Stimulated activated CD4-positive, alpha-beta T cell treated with anti-CD3 and anti-CD28 coated beads, TNF-alpha, amount 100 ng/mL, for 24 hours (primary cell): ENCODE measurements around the gene UBR4.

Experiments used
- DNase-seq, 3 experiments: peaks; one replicate each; pipeline ENCODE4 v3.0.0-alpha.2; 2020; ENCODE audit warnings: low read depth in 3 of 3

The UBR4 gene

DNA sequence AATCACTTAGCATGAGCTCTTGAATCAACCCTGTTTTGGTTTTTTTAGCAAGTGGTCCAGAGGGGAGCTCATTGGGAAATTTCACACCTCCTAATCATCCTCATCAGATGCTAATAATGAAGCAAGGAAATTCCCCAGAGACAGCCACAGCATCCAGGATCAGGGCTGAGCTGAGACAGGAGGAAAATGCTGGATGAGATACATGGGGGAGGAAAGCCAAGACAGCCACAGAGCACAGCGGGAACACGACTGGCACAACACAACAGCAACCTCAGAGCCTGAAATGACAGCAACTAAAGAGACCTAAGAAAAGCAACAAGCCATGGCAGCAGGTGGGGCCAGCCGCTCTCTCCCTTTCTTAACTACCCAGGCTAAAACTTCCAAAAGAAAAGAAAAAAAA, 70.4 kb downstream of the UBR4 start:
- DNase-seq, result no peak

- no peak for DNase-seq
Measured at GRCh38 chr1:19138958-19139581, 71.0 kb downstream of the UBR4 start.

- no peak for DNase-seq
Measured at GRCh38 chr1:19138331-19138730, 71.7 kb downstream of the UBR4 start.

DNA sequence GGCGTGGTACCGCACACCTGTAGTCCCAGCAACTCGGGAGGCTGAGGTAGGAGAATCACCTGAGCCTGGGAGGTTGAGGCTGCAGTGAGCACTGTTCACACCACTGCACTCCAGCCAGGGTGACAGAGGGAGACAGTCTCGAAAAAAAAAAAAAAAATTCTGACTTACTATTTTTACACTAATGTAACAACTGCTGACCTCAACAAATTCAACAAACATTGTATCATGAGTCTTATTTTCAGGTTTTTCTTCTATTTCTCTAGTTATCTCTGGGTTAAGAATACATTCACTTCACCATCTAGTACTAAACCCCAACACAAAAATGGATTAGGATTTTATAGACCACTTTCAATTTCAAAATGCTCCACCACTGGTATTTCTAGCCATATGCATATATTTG, 72.9 kb downstream of the UBR4 start:
- DNase-seq, result no peak

DNA sequence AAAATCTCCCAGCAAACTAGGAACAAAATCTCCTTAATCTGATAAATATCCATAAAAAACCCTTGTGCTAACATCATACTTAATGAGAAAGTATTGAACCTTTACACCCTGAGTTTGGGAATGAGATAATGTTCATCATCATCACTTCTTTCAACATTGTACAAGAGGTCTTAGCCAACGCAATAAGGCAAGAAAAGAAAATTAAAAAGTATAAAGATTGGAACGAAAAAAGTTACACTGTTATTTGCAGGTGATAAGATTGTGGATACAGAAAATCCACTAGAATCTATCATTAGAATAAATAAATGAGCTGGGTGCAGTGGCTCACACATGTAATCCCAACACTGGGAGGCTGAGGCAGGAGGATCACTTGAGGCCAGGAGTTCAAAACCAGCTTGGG, 76.7 kb downstream of the UBR4 start:
- DNase-seq, result no peak

DNA sequence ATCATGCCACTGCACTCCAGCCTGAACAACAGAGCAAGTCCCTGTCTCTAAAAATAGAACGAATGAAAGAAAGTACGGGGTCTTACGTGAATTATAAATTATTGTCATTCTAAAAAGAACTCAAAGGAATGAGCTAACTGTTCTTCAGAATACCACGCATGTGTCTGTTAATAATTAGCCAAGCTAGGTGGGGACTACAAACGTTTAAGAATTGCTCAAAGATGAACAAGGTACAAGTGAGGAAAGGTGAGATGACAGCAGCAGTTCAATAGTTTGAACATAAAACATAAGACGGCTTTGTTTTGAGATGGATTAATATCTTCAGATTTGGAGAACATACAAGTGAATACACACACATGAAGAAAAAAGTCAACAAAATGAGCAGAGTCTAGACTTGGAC, 79.6 kb downstream of the UBR4 start:
- DNase-seq, result no peak

GRCh38 chr1:19128968-19129514, 81.0 kb downstream of the UBR4 start:
- DNase-seq, result no peak

- DNase-seq, result peak in 1 of 3 experiments; percentile 6
Measured at GRCh38 chr1:19124273-19124672, 85.8 kb downstream of the UBR4 start.

DNA sequence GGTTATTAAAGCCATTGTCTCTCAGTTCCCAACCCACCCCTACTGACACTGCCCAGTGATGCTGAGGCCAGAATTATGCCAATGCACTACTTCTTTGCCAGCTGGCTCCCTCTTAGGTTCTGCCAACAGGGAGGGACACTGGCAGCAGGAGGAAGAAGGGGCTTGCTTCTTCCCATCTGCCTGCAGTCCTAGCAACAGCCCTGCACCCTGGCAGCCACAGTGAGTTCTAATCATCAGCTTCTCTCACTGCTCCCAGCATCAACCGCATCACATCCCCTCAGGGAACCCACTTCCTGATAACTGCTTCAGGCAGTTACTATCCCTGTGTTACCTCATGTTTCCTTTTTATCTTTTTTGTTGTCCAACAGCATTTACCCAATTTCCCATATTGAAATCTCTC, 86.2 kb downstream of the UBR4 start:
- DNase-seq, result peak in 1 of 3 experiments; percentile 26

GRCh38 chr1:19122668-19123067, 87.4 kb downstream of the UBR4 start:
- no peak for DNase-seq

DNA sequence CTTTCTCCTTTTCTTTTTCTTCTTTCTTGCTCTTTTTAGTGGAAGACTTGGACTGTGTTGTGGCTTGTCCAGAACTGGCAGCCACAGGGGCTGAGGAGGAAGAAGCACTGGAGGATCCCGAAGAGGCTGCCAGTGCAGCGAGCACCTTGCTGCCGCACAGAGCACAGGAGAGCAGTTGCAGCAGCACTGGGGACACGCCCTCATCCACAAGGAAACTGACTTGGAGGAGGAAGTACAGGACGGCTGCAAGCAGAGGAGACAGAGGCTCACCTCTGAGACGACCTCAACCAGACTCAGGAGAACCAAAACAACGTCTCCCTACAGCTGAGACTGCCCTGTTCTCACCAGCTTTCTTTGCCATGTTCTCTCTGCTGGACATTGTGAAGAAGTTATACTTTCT, 88.9 kb downstream of the UBR4 start:
- no peak for DNase-seq

- no peak for DNase-seq
Measured at GRCh38 chr1:19120070-19120469, 90.0 kb downstream of the UBR4 start.

DNA sequence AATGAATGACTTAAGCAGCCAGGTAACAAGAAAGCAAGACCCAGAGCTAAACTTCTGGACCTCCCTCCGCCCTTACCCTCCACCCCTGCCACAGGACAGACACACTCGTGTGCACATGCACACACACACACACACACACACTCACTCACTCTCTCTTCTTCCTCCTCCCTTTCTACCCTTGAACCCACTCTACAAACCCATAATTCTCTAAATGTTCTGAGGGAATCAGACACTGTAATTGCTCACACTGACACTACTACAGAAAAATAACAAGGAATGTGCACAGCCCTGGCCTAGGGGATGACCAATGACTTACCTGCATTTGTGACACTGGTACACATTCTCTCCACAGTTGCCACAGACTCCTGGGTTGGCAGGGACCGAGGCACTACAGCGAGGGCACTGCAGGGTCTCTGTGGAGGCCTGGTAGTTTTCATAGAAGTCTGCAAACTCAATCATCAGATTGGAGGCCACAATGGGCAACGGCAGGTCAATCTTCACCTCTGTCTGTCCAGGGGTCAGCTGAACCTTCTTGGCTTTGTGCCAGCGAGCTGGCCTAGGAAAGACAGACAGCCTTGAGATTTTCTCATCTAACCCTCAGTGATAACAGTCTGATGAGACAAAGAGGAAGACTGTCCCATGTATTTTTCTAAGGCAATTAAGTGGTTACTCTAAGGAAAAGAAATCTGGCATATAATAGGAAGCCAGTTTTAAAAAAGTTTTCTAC, 94.8 kb downstream of the UBR4 start:
- DNase-seq, result no peak

GRCh38 chr1:19113697-19114092, 96.4 kb downstream of the UBR4 start:
- peak in 2 of 3 experiments; percentile 2 to 24 for DNase-seq

DNA sequence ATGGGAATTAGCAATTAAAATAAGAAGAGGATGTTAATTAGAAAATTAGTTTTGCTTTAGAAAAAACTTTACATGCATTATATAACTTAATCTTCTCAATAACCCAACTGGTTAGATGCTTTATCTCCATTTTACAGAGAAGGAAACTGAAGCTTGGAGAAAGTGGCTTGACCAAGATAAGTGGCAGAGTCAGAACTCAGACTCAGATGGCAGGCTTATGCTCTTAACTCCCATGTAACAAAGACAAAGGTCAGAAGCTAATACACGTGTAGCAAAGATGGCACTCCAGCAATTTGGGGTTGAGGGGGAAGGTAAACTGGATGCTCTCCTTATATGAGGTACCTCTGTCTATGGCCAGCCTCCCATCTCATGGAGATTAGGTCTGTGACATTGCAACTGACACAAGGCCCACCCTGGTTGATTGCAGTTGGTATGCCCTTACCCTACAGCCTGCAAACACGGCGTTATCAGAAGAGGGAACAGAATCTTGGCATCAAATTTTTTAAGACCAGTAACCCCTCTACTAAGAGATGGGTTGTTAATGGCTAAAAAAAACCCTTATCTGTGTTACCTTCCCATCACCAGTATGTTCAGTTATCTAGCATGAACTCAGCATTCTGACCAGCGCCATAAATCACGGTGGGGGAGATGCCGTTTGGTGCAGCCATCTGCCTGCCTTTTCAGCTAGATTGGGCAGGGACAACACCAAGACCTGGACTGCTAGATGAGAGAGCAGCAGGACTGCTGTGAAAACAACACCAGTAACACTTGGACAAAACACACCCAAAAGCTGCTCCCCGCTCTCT, 97.0 kb downstream of the UBR4 start:
- no peak for DNase-seq

GRCh38 chr1:19110257-19110927, 99.7 kb downstream of the UBR4 start:
- DNase-seq, result no peak

DNA sequence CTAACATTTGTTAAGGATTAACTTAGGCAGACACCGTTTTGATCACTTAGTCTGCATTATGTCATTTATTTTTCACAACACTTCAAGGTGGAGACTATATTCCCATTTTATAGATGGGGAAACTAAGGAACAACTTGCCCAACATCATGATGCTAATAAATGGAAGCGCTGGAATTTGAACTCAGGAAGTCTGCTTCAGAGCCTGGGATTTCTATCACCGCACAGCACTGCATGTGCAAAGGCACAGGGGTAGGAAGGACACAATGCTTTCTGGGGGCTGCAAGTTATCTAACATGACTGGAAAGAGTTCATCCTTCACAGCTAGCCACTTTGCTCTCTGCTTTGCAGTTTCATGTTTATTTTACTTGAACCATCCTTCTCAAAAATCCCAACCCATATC, 100.5 kb downstream of the UBR4 start:
- no peak for DNase-seq

DNA sequence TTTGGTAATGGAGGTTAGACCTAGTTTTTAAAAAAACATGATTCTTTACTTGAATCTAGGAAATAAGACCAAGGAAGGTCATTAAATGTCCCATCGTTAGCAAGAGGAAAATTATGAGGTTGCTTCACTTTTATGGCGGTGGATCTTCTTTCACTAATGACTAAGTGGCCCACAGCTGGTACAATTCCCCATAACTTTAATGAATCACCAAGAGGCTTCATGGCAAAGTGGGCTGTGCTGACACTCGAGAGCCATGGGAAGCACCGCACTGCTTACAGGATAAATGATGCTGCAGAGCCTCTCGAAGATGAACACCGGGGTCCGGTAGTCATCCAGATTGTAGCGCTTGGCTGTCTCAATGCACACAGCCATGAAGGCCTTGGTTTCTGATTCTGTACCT, 108.8 kb downstream of the UBR4 start:
- DNase-seq, result no peak

- DNase-seq, result no peak
Measured at GRCh38 chr1:19100028-19100427, 110.0 kb downstream of the UBR4 start.

DNA sequence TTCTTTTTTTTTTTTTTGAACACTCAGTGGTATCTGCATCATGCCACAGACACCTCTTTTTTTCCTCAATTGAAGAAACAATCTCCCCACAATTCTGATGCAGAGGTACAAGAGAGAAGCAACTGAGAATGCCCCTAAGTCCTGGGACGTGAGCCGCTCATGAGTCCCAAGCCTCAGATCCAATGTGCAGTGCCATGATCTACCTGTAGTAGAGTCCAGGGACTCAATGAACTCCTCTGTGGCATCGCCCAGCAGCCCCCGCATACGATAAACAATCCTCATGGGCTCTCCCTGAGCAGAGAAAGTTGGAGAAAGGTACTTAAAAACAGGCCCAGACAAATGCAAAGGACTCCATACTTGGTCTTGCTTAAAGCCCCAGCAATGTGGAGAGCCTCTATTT, 113.1 kb downstream of the UBR4 start:
- DNase-seq, result no peak

DNA sequence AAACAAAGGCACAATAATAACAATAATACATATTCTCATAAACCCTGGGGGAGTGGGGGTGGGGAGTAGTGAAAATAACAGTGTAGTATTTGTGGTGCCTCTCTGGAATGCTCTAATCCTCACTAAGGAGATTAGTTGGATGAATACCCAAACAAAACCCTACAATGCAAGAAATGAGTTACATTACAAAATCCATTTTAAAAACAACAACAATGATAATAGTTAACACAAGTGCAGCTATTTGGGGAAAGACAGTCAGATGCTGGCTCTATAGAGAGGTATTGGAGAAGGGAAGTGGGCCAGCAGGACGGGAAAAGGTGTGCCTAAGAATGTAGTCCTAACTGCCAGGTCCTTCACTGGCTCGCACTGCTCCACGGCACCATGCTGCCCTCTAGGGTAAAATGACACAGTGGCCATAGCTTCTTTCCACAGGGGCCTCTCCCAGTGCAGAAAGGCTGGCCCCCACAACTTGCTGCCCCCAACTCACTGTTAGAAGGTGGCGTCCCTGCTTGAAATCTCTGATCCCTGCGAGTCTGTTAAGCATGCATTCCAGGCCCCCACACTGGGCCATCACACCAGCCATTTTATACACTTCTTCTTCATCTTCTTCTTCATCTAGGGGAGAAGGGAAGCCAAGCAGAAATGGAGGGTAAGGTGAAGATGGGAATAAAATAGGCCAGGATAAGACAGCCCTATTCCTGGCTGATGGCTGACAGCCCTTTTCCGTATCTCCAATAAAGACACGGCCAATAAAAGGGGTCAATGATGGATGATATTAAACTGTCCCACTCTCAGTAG, 113.8 kb downstream of the UBR4 start:
- no peak for DNase-seq
